OCI-LY7 (cell line): ENCODE data around the gene MRGPRE. TPM values are rescaled to one million over a fixed set of nuclear protein-coding genes. Genes with fewer than 3 reads are reported as not detected.

Experiments
- BruUV-seq: library from RNA; stranded (reverse); fragments of 400-500 nt; replicated peaks from 2 replicates; lab custom pipeline; 2021; lab: Mats Ljungman, UMichigan
- CTCF ChIA-PET: fragments of 300-600 bp; sonication (Branson Sonifier 250); formaldehyde crosslinking; loops from one replicate; lab custom pipeline; 2022; ENCODE audit warnings: antibody characterized with exemption; ENCODE audit not compliant: unreplicated experiment; lab: Charles Lee
- POLR2A ChIA-PET: fragments of 300-600 bp; sonication (Branson Sonifier 250); formaldehyde crosslinking; loops from one replicate; lab custom pipeline; 2022; ENCODE audit warnings: antibody characterized with exemption; lab: Charles Lee
- DNase-seq: peaks from one replicate; pipeline ENCODE4 v3.0.0-alpha.2; 2015; ENCODE audit warnings: low spot score
- H2AFZ ChIP-seq: fragments of 200-600 bp; sonication (generic), shearing (Covaris generic); 2 replicates; pipeline ENCODE4 v1.6.1; 2014; ENCODE audit warnings: mild to moderate bottlenecking, antibody characterized with exemption, low read length, moderate library complexity
- H3K27ac ChIP-seq: fragments of 200-600 bp; sonication (generic); 2 replicates; pipeline ENCODE4 v1.5.1; 2014; ENCODE audit warnings: mixed run types, low read depth, mild to moderate bottlenecking, moderate library complexity, low read length, inconsistent platforms; ENCODE audit not compliant: poor library complexity, severe bottlenecking
- H3K36me3 ChIP-seq: fragments of 200-600 bp; sonication (generic); 2 replicates; pipeline ENCODE4 v1.6.1; 2014; ENCODE audit warnings: mild to moderate bottlenecking, antibody characterized with exemption, low read length, moderate library complexity, mixed read lengths; ENCODE audit not compliant: insufficient read depth
- H3K4me1 ChIP-seq: fragments of 200-600 bp; sonication (generic); 2 replicates; pipeline ENCODE4 v1.5.1; 2014; ENCODE audit warnings: mild to moderate bottlenecking, low read length; ENCODE audit not compliant: insufficient read depth, poor library complexity, severe bottlenecking
- H3K4me2 ChIP-seq: fragments of 200-600 bp; sonication (generic); 2 replicates; pipeline ENCODE4 v1.6.1; 2014; ENCODE audit warnings: mild to moderate bottlenecking, low read length
- H3K4me3 ChIP-seq: fragments of 200-600 bp; sonication (generic); 2 replicates; pipeline ENCODE4 v1.5.1; 2014; ENCODE audit warnings: mild to moderate bottlenecking, low read depth, low read length; ENCODE audit not compliant: poor library complexity, severe bottlenecking
- H3K79me2 ChIP-seq: fragments of 200-600 bp; sonication (generic); 2 replicates; pipeline ENCODE4 v1.6.1; 2016; ENCODE audit warnings: low read depth, mild to moderate bottlenecking, low read length, moderate library complexity, mixed read lengths; ENCODE audit not compliant: insufficient read depth
- H3K9me2 ChIP-seq: fragments of 200-600 bp; sonication (generic); 2 replicates; pipeline ENCODE4 v1.6.1; 2016; ENCODE audit warnings: mild to moderate bottlenecking, low read length, mixed read lengths; ENCODE audit not compliant: insufficient read depth
- H3K9me3 ChIP-seq: fragments of 200-600 bp; sonication (generic); 2 replicates; pipeline ENCODE4 v1.6.1; 2014; ENCODE audit warnings: mild to moderate bottlenecking, mixed run types, low read length, mixed read lengths
- H4K20me1 ChIP-seq: fragments of 200-600 bp; sonication (generic); 2 replicates; pipeline ENCODE4 v1.6.1; 2014; ENCODE audit warnings: mild to moderate bottlenecking, antibody characterized with exemption, low read length, moderate library complexity, mixed read lengths; ENCODE audit not compliant: insufficient read depth
- EZH2phosphoT487 ChIP-seq: fragments of 200-600 bp; sonication (generic); IDR thresholded peaks from 2 replicates; pipeline ENCODE4 v1.6.1; 2018; ENCODE audit warnings: low read depth, borderline replicate concordance, mild to moderate bottlenecking, mixed run types, antibody characterized with exemption, low read length, moderate library complexity, mixed read lengths
- intact Hi-C: fragments of 100-400 bp; cut with micrococcal nuclease; formaldehyde crosslinking; loops from one replicate; pipeline ENCODE4 v1.10.0; 2022; ENCODE audit not compliant: unreplicated experiment
- total RNA-seq, 2 experiments: library from RNA; depleted of rRNA in 1 of 2; stranded (reverse); fragments of >200 nt in 1 of 2; shearing (Covaris generic) in 1 of 2; gene quantifications; 2 replicates each; pipeline ENCODE4 v1.2.3, GENCODE V29; 2014 to 2022
- TF ChIP-seq, protein P1 (sequence below): fragments of 200-600 bp; sonication (generic); conservative IDR thresholded peaks from 2 replicates; pipeline ENCODE4 v1.5.1; 2014; ENCODE audit warnings: mild to moderate bottlenecking, antibody characterized with exemption, low read length, moderate library complexity, mixed read lengths

MRGPRE gene
- total RNA-seq, 2 experiments from 2014 or later: not detected

DNA sequence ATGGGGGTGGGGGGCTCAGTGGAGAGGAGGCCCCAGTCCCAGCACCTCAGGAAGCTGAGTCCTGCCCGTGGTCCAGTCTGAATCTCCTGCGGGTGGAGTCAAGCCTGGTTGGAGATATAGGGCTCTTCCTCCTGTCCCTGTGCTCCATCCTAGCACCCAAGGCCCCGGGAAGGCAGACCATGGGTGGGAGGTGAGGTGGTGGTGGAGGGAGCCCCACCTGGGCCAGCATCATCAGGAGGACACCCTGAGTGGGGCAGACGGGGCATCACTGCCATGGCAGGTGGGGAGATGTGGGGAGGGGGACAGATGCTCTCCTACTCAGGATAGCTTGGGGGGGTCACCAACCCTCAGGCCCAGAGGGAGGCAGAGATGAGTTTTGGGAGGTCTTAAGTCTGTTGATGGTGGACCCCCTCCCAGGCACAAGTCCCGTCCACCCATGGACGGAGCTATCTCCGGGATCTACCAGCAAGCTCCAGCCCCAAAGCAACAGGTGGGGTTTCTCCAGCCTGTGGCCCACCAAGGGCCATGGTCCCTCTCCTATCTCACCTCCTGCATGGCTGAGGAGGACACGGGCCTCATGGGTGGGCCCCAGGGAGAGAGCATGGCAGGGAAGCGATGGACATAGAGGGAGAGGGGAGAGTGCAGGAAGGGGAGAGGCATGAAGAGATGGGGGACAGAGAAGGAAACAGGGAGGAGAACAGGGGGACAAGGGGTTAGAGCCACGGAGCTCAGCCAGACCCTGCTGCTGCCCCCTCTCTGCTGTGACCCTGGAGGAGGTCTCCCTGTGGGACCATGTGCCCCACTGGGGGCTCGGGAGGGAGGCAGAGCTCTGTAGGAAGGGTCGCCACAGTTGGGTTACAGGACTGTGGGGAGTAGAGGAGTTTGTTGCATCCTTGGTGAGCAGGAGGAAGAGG, 1.3 kb downstream of the MRGPRE start:
- H3K27ac ChIP-seq: no peak overlapping the region
- ChIA-PET POLR2A (no interaction called here), CTCF (no interaction called here)
- no peak overlapping the region for H2AFZ ChIP-seq
- H3K9me2 ChIP-seq: no peaks in the 10 kb centered on the region
- no peaks in the 10 kb centered on the region for H3K4me1 ChIP-seq
- H3K4me3 ChIP-seq: no peak overlapping the region
- H3K79me2 ChIP-seq: no peaks in the 10 kb centered on the region
- no TSS peak for BruUV-seq
- H3K4me2 ChIP-seq: no peak overlapping the region
- DNase-seq: no peak
- intact Hi-C loops: no loop called here
- no peaks in the 10 kb centered on the region for H3K36me3 ChIP-seq
- no peaks in the 10 kb centered on the region for H4K20me1 ChIP-seq
- H3K9me3 ChIP-seq: no peaks in the 10 kb centered on the region
- TF ChIP-seq, protein P1, sequence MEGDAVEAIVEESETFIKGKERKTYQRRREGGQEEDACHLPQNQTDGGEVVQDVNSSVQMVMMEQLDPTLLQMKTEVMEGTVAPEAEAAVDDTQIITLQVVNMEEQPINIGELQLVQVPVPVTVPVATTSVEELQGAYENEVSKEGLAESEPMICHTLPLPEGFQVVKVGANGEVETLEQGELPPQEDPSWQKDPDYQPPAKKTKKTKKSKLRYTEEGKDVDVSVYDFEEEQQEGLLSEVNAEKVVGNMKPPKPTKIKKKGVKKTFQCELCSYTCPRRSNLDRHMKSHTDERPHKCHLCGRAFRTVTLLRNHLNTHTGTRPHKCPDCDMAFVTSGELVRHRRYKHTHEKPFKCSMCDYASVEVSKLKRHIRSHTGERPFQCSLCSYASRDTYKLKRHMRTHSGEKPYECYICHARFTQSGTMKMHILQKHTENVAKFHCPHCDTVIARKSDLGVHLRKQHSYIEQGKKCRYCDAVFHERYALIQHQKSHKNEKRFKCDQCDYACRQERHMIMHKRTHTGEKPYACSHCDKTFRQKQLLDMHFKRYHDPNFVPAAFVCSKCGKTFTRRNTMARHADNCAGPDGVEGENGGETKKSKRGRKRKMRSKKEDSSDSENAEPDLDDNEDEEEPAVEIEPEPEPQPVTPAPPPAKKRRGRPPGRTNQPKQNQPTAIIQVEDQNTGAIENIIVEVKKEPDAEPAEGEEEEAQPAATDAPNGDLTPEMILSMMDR: no peak
- no peak for TF ChIP-seq EZH2phosphoT487

DNA sequence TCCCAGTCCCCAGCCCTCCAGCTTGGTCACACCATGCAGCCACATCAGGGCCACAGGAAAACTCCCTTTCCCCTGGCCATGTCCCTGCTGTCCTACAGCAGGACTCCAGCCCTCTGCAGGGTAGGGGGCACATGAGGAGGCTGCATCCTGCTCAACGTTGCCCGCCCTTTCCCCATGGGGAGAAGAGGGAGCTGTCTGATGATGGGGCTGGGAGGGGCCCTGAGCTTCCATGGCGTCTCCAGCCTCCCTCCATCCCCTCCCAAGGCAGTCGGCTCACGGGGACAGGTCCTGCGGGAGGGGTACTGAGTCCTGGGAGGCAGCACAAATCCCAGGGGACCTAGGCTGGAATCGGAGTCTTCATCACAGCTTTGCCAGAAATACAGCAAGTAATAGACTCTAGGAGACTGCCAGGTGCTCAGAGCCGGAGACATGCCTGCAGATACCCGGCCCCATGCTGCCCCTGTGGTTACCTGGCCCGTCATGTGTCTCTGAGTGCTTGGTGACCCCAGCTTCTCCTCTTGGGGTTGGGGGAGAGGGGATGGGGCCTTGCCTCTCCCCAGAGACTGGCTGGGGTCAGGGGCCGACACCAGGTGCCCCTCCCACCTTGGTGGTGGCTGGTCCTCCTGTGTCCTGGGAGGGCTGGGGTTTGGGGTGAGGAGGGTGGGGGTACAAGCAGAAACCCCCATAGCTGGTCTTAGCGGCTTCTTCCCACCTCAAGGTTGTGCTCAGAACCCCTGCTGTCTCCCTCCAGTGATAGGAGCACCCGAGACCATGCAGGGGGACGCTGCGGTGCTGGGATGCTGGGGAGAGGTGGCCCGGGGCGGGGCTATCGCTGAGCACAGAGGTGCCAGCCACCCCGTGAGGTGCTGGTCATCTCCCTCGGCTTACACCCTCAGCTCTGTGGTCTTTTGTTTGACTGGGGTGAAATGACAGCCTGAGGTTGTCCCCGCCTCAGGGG, 2.3 kb downstream of the MRGPRE start:
- Histone ChIP-seq H3K9me2 (no peaks in the 10 kb centered on the region), H2AFZ (no peak overlapping the region), H3K4me3 (no peak overlapping the region), H3K27ac (no peak overlapping the region), H3K79me2 (no peaks in the 10 kb centered on the region), H4K20me1 (no peaks in the 10 kb centered on the region), H3K9me3 (no peaks in the 10 kb centered on the region), H3K4me2 (no peak overlapping the region), H3K36me3 (no peaks in the 10 kb centered on the region), H3K4me1 (no peaks in the 10 kb centered on the region)
- no peak for DNase-seq
- ChIA-PET POLR2A (no interaction called here), CTCF (no interaction called here)
- intact Hi-C loops: no loop called here
- TF ChIP-seq, protein P1: no peak
- no TSS peak for BruUV-seq
